OCI-LY1 (cell line): ENCODE data around the gene WNT7B.

Source experiments
- H2AFZ ChIP-seq: fragments of 200-600 bp; sonication (generic), shearing (Covaris generic); 2 replicates; pipeline ENCODE4 v1.6.0; 2014; ENCODE audit warnings: antibody characterized with exemption, mild to moderate bottlenecking, low read length
- H3F3A ChIP-seq: fragments of 200-600 bp; sonication (generic), shearing (Covaris generic); 2 replicates; pipeline ENCODE4 v1.6.0; 2014; ENCODE audit warnings: mild to moderate bottlenecking, antibody characterized with exemption, low read length, moderate library complexity; ENCODE audit not compliant: insufficient read depth
- H3K27ac ChIP-seq: fragments of 200-600 bp; sonication (generic); 2 replicates; pipeline ENCODE4 v1.5.1; 2014; ENCODE audit warnings: low read length, mixed run types, mild to moderate bottlenecking, low read depth; ENCODE audit not compliant: poor library complexity, severe bottlenecking
- H3K27me3 ChIP-seq: fragments of 200-600 bp; sonication (generic); 2 replicates; pipeline ENCODE4 v1.6.0; 2014; ENCODE audit warnings: antibody characterized with exemption, mild to moderate bottlenecking, low read length, moderate library complexity; ENCODE audit not compliant: insufficient read depth
- H3K36me3 ChIP-seq: fragments of 200-600 bp; sonication (generic); 2 replicates; pipeline ENCODE4 v1.6.1; 2014; ENCODE audit warnings: mild to moderate bottlenecking, antibody characterized with exemption, low read length, moderate library complexity, mixed read lengths; ENCODE audit not compliant: insufficient read depth
- H3K4me1 ChIP-seq: fragments of 200-600 bp; sonication (generic); 2 replicates; pipeline ENCODE4 v1.5.1; 2014; ENCODE audit warnings: mild to moderate bottlenecking, low read length, moderate library complexity; ENCODE audit not compliant: insufficient read depth, severe bottlenecking
- H3K4me2 ChIP-seq: fragments of 200-600 bp; sonication (generic), shearing (Covaris generic); 2 replicates; pipeline ENCODE4 v1.6.1; 2014; ENCODE audit warnings: low read length
- H3K4me3 ChIP-seq: fragments of 200-600 bp; sonication (generic); 2 replicates; pipeline ENCODE4 v1.5.1; 2014; ENCODE audit warnings: low read length, low read depth, mild to moderate bottlenecking, mixed read lengths; ENCODE audit not compliant: poor library complexity, severe bottlenecking
- H3K79me2 ChIP-seq: fragments of 200-600 bp; shearing (Covaris generic); 2 replicates; pipeline ENCODE4 v1.6.1; 2016; ENCODE audit warnings: mixed run types, low read length, mixed read lengths; ENCODE audit not compliant: insufficient read depth
- H3K9ac ChIP-seq: fragments of 200-600 bp; sonication (generic), shearing (Covaris generic); 2 replicates; pipeline ENCODE4 v1.6.1; 2014; ENCODE audit warnings: mild to moderate bottlenecking, low read length, mixed read lengths
- H3K9me2 ChIP-seq: fragments of 200-600 bp; sonication (generic), shearing (Covaris generic); 2 replicates; pipeline ENCODE4 v1.6.1; 2014; ENCODE audit warnings: low read depth, mild to moderate bottlenecking, low read length, mixed read lengths
- H3K9me3 ChIP-seq: fragments of 200-600 bp; shearing (Covaris generic); 2 replicates; pipeline ENCODE4 v1.6.1; 2014; ENCODE audit warnings: low read length, mixed read lengths
- H4K20me1 ChIP-seq: fragments of 200-600 bp; sonication (generic), shearing (Covaris generic); 2 replicates; pipeline ENCODE4 v1.6.0; 2016; ENCODE audit warnings: mild to moderate bottlenecking, low read length; ENCODE audit not compliant: insufficient read depth
- CTCF ChIP-seq: fragments of 200-600 bp; sonication (generic), shearing (Covaris generic); IDR thresholded peaks from 2 replicates; pipeline ENCODE4 v1.5.1; 2017; ENCODE audit warnings: mild to moderate bottlenecking, antibody characterized with exemption, low read length, moderate library complexity, mixed read lengths
- EZH2 ChIP-seq: fragments of 200-600 bp; sonication (generic), shearing (Covaris generic); IDR thresholded peaks from 2 replicates; pipeline ENCODE4 v1.8.0; 2017; ENCODE audit warnings: borderline replicate concordance, mixed run types, mild to moderate bottlenecking, antibody characterized with exemption, low read length, moderate library complexity, mixed read lengths

Gene WNT7B

GRCh38 chr22:45905924-45906865, 70.8 kb downstream of the WNT7B start:
- H3K36me3 ChIP-seq, result no peaks in the 10 kb centered on the region
- no peaks in the 10 kb centered on the region for H3K79me2 ChIP-seq
- TF ChIP-seq EZH2, result no peak
- no peak for TF ChIP-seq CTCF
- H4K20me1 ChIP-seq, result no peaks in the 10 kb centered on the region
- no peaks in the 10 kb centered on the region for H3K9me3 ChIP-seq
- no peak overlapping the region for H2AFZ ChIP-seq
- no peaks in the 10 kb centered on the region for H3K9me2 ChIP-seq
- H3K4me3 ChIP-seq, result no peak overlapping the region
- 0 out of 2 replicates have a peak, but pooled peaks cover 5% of the 10 kb centered on the region for H3K27me3 ChIP-seq
- no peak overlapping the region for H3K4me2 ChIP-seq
- no peak overlapping the region for H3K9ac ChIP-seq
- H3K27ac ChIP-seq, result no peak overlapping the region
- H3F3A ChIP-seq, result no peaks in the 10 kb centered on the region
- H3K4me1 ChIP-seq, result no peaks in the 10 kb centered on the region

GRCh38 chr22:45905326-45905923, 71.5 kb downstream of the WNT7B start:
- no peaks in the 10 kb centered on the region for H4K20me1 ChIP-seq

GRCh38 chr22:45904236-45904635, 72.7 kb downstream of the WNT7B start:
- Histone ChIP-seq H3K9me2 (no peaks in the 10 kb centered on the region), H3K4me3 (no peak overlapping the region), H3K27ac (no peak overlapping the region), H3K27me3 (peaks cover 13% of the 10 kb centered on the region; the same call in 1 of the 2 replicates), H3K79me2 (no peaks in the 10 kb centered on the region), H3K36me3 (no peaks in the 10 kb centered on the region), H3F3A (no peaks in the 10 kb centered on the region), H3K9ac (no peak overlapping the region), H3K9me3 (no peaks in the 10 kb centered on the region), H4K20me1 (no peaks in the 10 kb centered on the region), H2AFZ (no peak overlapping the region), H3K4me1 (no peaks in the 10 kb centered on the region), H3K4me2 (no peak overlapping the region)
- TF ChIP-seq EZH2 (no peak), CTCF (no peak)

More at GRCh38 chr22:45905326-45905923, 71.5 kb downstream of the WNT7B start:
- Histone ChIP-seq H3K79me2 (no peaks in the 10 kb centered on the region), H3K36me3 (no peaks in the 10 kb centered on the region), H3K9me2 (no peaks in the 10 kb centered on the region), H3F3A (no peaks in the 10 kb centered on the region), H3K4me3 (no peak overlapping the region), H3K27me3 (0 out of 2 replicates have a peak, but pooled peaks cover 5% of the 10 kb centered on the region), H3K4me2 (no peak overlapping the region), H3K27ac (no peak overlapping the region), H3K4me1 (no peaks in the 10 kb centered on the region), H3K9me3 (no peaks in the 10 kb centered on the region), H3K9ac (no peak overlapping the region), H2AFZ (no peak overlapping the region)
- no peak for TF ChIP-seq CTCF
- TF ChIP-seq EZH2, result no peak
